Transverse colon (tissue), 4 donors: ENCODE measurements around the gene SUN1. TPM values are rescaled to one million over a fixed set of nuclear protein-coding genes. Genes with fewer than 3 reads are reported as not detected.
A peak's percentile ranks its signal among the peaks of the same experiment; 100 is the strongest.

Source experiments
- DNase-seq: peaks from one replicate; pipeline ENCODE4 v3.0.0-alpha.2; 2019
- H3K27ac ChIP-seq, 4 donors: fragments of 200-600 bp; sonication (generic); 2 replicates each; pipeline ENCODE4 v1.5.1; 2016 to 2018; ENCODE audit warnings: inconsistent platforms in 4 of 4
- H3K27me3 ChIP-seq: fragments of 200-600 bp; sonication (generic); 2 replicates; pipeline ENCODE4 v1.5.1; 2017; ENCODE audit warnings: inconsistent platforms
- H3K36me3 ChIP-seq, 4 donors: fragments of 200-600 bp; sonication (generic); 2 replicates each; pipeline ENCODE4 v1.5.1; 2017 to 2019; ENCODE audit warnings: inconsistent platforms in 4 of 4
- H3K4me1 ChIP-seq, 4 donors: fragments of 200-600 bp; sonication (generic); 2 replicates each; pipeline ENCODE4 v1.5.1; 2017 to 2020; ENCODE audit warnings: inconsistent platforms in 4 of 4
- H3K4me3 ChIP-seq, 4 donors: fragments of 200-600 bp; sonication (generic); 1 replicate in 1 of 4; 2 replicates in 3 of 4; pipeline versions ENCODE4 v1.5.1 to v1.6.1; 2017 to 2019; ENCODE audit warnings: inconsistent platforms in 4 of 4
- H3K9me3 ChIP-seq, 2 donors: fragments of 200-600 bp; sonication (generic); 2 replicates each; pipeline ENCODE4 v1.5.1; 2017 to 2019; ENCODE audit warnings: inconsistent platforms in 2 of 2
- CTCF ChIP-seq, 5 experiments: fragments of 200-600 bp in 3 of 5; fragments of 450-650 bp in 2 of 5; sonication (generic) in 3 of 5; IDR thresholded peaks; 1 replicate in 2 of 5; 2 replicates in 3 of 5; pipeline ENCODE4 v1.5.1; 2016 to 2017; ENCODE audit warnings: antibody characterized with exemption in 5 of 5, inconsistent platforms in 3 of 5, mild to moderate bottlenecking in 2 of 5, moderate library complexity in 1 of 5
- EP300 ChIP-seq: sonication (generic); formaldehyde crosslinking; IDR thresholded peaks from one replicate; pipeline ENCODE4 v1.6.1; 2017; ENCODE audit warnings: antibody characterized with exemption, low read depth
- POLR2A ChIP-seq: fragments of 450-650 bp; IDR thresholded peaks from one replicate; pipeline ENCODE4 v1.6.1; 2016; ENCODE audit warnings: antibody characterized with exemption, mild to moderate bottlenecking, moderate library complexity
- POLR2AphosphoS5 ChIP-seq, 3 donors: sonication (generic); formaldehyde crosslinking; IDR thresholded peaks; one replicate each; pipeline ENCODE4 v1.6.1; 2016; ENCODE audit warnings: antibody characterized with exemption in 3 of 3
- WGBS, 2 donors: methylation state at CpG; one replicate each; pipeline ENCODE4 v1.1.5; 2018; ENCODE audit warnings: low coverage in 1 of 2; 5-methylcytosine and 5-hydroxymethylcytosine counted together
- in situ Hi-C, 4 donors: fragments of 200-750 bp; cut with MboI; loops; one replicate each; pipeline versions ENCODE4 v1.15.0 to v1.15.1; 2017; ENCODE audit warnings: low sequenced_read_pairs in 3 of 4, low pct_ligation_motif_present in 1 of 4, low pct_unique_long_range_greater_than_20kb in 1 of 4
- intact Hi-C: fragments of 100-400 bp; cut with DNase I; formaldehyde crosslinking; loops from one replicate; pipeline ENCODE4 v1.15.1; 2023; ENCODE audit warnings: low total_unique reads
- total RNA-seq, 4 donors: library from RNA; depleted of rRNA; stranded (reverse); fragments of >200 nt; gene quantifications; one replicate each; pipeline ENCODE4 v1.1.0, GENCODE V29; 2016

The SUN1 gene
- total RNA-seq, 4 donors from 2014 or later, result 92.7 to 569 (median 162) TPM

DNA sequence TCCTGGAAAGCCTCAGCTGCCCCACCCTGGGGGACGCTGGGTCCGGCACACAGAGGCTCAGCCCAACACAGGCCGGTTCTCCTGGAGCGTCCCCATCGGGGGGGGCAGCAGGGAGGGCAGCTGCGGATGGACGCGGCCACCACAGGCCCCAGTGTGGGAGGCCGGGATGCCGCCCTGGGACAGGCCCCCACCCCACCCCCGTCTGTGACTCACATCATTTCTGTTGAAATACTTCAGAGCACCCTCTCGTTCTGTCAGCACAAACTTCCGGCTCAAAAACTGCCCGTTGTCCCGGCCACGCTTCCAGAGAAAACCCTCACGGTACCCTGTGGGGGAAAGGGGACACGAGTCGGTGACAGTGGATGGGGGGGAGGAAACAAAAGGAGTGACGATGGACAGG is 72.6 kb downstream of the SUN1 start:
- Histone ChIP-seq H3K4me1 (peaks cover 5 to 29% (median 16%) of the 10 kb centered on the region in 4 donors), H3K36me3 (no peaks in the 10 kb centered on the region), H3K27me3 (no peaks in the 10 kb centered on the region), H3K27ac (peak overlapping the region in 1 of 4 donors; percentile 17), H3K4me3 (no peak overlapping the region), H3K9me3 (no peaks in the 10 kb centered on the region)
- DNase-seq, result no peak
- intact Hi-C loops, result no loop called here
- TF ChIP-seq EP300 (no peak), POLR2A (no peak), POLR2AphosphoS5 (IDR thresholded peaks at IDR 0.05) (no peak), CTCF (IDR thresholded peaks at IDR 0.05) (no peak)
- WGBS, 2 donors, result 80 to 83% methylated on average over 8 to 17 of the region's 20 CpGs
- in situ Hi-C loops, result no loop called here

- Histone ChIP-seq H3K4me1 (peaks cover 0 to 32% (median 13%) of the 10 kb centered on the region in 4 donors), H3K36me3 (no peaks in the 10 kb centered on the region), H3K27me3 (no peaks in the 10 kb centered on the region), H3K4me3 (no peak overlapping the region), H3K27ac (no peak overlapping the region), H3K9me3 (no peaks in the 10 kb centered on the region)
- intact Hi-C loops, result no loop called here
- TF ChIP-seq CTCF (IDR thresholded peaks at IDR 0.05), result no peak
- no peak for TF ChIP-seq EP300
- TF ChIP-seq POLR2AphosphoS5 (IDR thresholded peaks at IDR 0.05), result no peak
- TF ChIP-seq POLR2A, result no peak
- in situ Hi-C loops, result no loop called here
- DNase-seq, result no peak
- 85% methylated on average over 5 of the region's 10 CpGs; no CpG with 5 or more reads in 1 of the 2 donors for WGBS, 2 donors
Measured at GRCh38 chr7:906776-907157, 74.5 kb downstream of the SUN1 start.

GRCh38 chr7:907158-907980 is 75.1 kb downstream of the SUN1 start:
- Histone ChIP-seq H3K36me3 (no peaks in the 10 kb centered on the region), H3K4me1 (peaks cover 0 to 36% (median 12%) of the 10 kb centered on the region in 4 donors), H3K27ac (no peak overlapping the region), H3K4me3 (no peak overlapping the region), H3K27me3 (no peaks in the 10 kb centered on the region), H3K9me3 (no peaks in the 10 kb centered on the region)
- WGBS, 2 donors, result 63 to 84% methylated on average over 6 to 45 of the region's 49 CpGs
- intact Hi-C loops (no loop called here), in situ Hi-C loops (no loop called here)
- DNase-seq, result peak; percentile 40
- TF ChIP-seq EP300 (no peak), CTCF (IDR thresholded peaks at IDR 0.05) (no peak), POLR2A (no peak), POLR2AphosphoS5 (IDR thresholded peaks at IDR 0.05) (no peak)

- WGBS, 2 donors, result 87% methylated on average over 9 of the region's 12 CpGs; no CpG with 5 or more reads in 1 of the 2 donors
- no peak overlapping the region for H3K4me3 ChIP-seq
- intact Hi-C loops, result no loop called here
- no peaks in the 10 kb centered on the region for H3K36me3 ChIP-seq
- no peaks in the 10 kb centered on the region for H3K27me3 ChIP-seq
- H3K9me3 ChIP-seq, result no peaks in the 10 kb centered on the region
- H3K27ac ChIP-seq, result peak overlapping the region in 1 of 4 donors; percentile 81
- peaks cover 0 to 42% (median 12%) of the 10 kb centered on the region in 4 donors for H3K4me1 ChIP-seq
- DNase-seq, result no peak
- TF ChIP-seq POLR2AphosphoS5 (IDR thresholded peaks at IDR 0.05), result no peak
- no peak for TF ChIP-seq EP300
- in situ Hi-C loops, result no loop called here
Measured at GRCh38 chr7:908159-908581, 75.9 kb downstream of the SUN1 start.
